SK-N-SH (cell line): ENCODE data around the gene CLEC7A.

Experiments used
- FOXJ3 ChIP-seq: sonication (generic); formaldehyde crosslinking; IDR thresholded peaks from 2 replicates; pipeline ENCODE4 v1.5.1; 2020; ENCODE audit warnings: mild to moderate bottlenecking, missing genetic modification reagents
- RFX5 ChIP-seq: IDR thresholded peaks from 2 replicates; pipeline ENCODE4 v1.6.1; 2012; ENCODE audit warnings: mild to moderate bottlenecking, improper control_type of control experiment, low read length
- RXRA ChIP-seq: IDR thresholded peaks from 2 replicates; pipeline ENCODE4 v1.4.0; 2012; ENCODE audit warnings: low read depth, mild to moderate bottlenecking, borderline replicate concordance
- SMC3 ChIP-seq: IDR thresholded peaks from 2 replicates; pipeline ENCODE4 v1.6.1; 2012; ENCODE audit warnings: low read depth, low read length, improper control_type of control experiment
- TAF1 ChIP-seq: IDR thresholded peaks from 2 replicates; pipeline ENCODE4 v1.6.1; 2012; ENCODE audit warnings: low read depth, mild to moderate bottlenecking, low read length, moderate library complexity, borderline replicate concordance
- TF ChIP-seq, protein P1 (sequence below): fragments of 200-600 bp; sonication (generic); IDR thresholded peaks from 2 replicates; pipeline ENCODE4 v1.6.1; 2017; ENCODE audit warnings: antibody characterized with exemption, mild to moderate bottlenecking, moderate library complexity

DNA sequence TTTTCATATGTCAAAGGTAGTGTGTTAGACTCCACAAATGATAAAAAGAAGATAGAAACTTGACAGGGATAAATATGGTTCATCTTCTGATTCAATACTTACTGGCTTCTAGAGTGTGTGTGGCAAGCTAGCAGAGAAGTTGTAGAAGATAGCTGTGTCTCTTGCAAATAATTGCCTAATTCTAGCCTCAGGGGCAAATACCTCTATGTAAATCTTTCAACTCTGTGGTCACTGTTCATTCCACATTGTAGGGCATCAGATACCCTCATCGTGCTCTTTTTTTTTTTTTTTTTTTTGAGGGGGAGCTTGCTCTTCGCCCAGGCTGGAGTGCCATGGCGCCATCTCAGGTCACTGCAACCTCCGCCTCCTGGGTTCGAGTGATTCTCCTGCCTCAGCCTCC is 40.2 kb upstream of the CLEC7A start:
- TF ChIP-seq, protein P1, sequence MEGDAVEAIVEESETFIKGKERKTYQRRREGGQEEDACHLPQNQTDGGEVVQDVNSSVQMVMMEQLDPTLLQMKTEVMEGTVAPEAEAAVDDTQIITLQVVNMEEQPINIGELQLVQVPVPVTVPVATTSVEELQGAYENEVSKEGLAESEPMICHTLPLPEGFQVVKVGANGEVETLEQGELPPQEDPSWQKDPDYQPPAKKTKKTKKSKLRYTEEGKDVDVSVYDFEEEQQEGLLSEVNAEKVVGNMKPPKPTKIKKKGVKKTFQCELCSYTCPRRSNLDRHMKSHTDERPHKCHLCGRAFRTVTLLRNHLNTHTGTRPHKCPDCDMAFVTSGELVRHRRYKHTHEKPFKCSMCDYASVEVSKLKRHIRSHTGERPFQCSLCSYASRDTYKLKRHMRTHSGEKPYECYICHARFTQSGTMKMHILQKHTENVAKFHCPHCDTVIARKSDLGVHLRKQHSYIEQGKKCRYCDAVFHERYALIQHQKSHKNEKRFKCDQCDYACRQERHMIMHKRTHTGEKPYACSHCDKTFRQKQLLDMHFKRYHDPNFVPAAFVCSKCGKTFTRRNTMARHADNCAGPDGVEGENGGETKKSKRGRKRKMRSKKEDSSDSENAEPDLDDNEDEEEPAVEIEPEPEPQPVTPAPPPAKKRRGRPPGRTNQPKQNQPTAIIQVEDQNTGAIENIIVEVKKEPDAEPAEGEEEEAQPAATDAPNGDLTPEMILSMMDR = no peak
- TF ChIP-seq FOXJ3 (CRISPR knock-in tag) (no peak), TAF1 (no peak), RXRA (no peak), RFX5 (no peak), SMC3 (no peak)
